Measurements from ENCODE around the gene GOLT1A. TPM values are rescaled to one million over a fixed set of nuclear protein-coding genes. Genes with fewer than 3 reads are reported as not detected.

Gene GOLT1A
- total and polyA plus RNA-seq, 2 donors (not counting 1 experiment from before 2014, with no cell fraction given): not detected

- intact Hi-C loops (cut with micrococcal nuclease): no loop called here
- H2AFZ ChIP-seq (ENCODE audit: insufficient read depth, low read depth, low read length, poor library complexity, severe bottlenecking): no peak overlapping the region
- Mint-ChIP-seq H3K27me3 (peaks cover 20% of the 10 kb centered on the region), H3K4me3 (no peak overlapping the region), H3K9me3 (ENCODE audit: insufficient read depth) (no peaks in the 10 kb centered on the region), H3K4me1 (no peaks in the 10 kb centered on the region), H3K27ac (no peak overlapping the region)
- ChIA-PET POLR2A (no interaction called here), CTCF (interaction anchor here (1.5 kb wide), 1 partner anchor 100 kb away, joined by 6 read pairs; no protein-coding TSS in a partner anchor)
- H3K36me3 ChIP-seq (replicated peaks in 1 of 2; ENCODE audit: control extremely low read depth in 1 of 2, control insufficient read depth in 1 of 2, extremely low read depth in 1 of 2, insufficient read depth in 2 of 2, low read length in 1 of 2): no peaks in the 10 kb centered on the region
- H3K79me2 ChIP-seq (ENCODE audit: control insufficient read depth, insufficient read depth, low read length): no peaks in the 10 kb centered on the region
- no peak overlapping the region for H3K4me3 ChIP-seq (ENCODE audit: control extremely low read depth in 1 of 5, extremely low read depth in 1 of 5, insufficient read depth in 1 of 5, low read depth in 2 of 5, low read length in 4 of 5)
- no peaks in the 10 kb centered on the region for H3K4me1 ChIP-seq (ENCODE audit: control insufficient read depth in 2 of 2, insufficient read depth in 2 of 2, low read length in 2 of 2)
- no peak overlapping the region for H3K27ac ChIP-seq (ENCODE audit: low read length in 2 of 2)
- H3K4me2 ChIP-seq (replicated peaks; ENCODE audit: low read depth, low read length, poor library complexity, severe bottlenecking): no peak overlapping the region
- ATAC-seq (ENCODE audit: low read depth) (no peak), DNase-seq (no peak)
- TF ChIP-seq CTCF (IDR thresholded peaks at IDR 0.05) (no peak), EZH2 (IDR thresholded peaks at IDR 0.05; ENCODE audit: borderline replicate concordance, insufficient read depth, low read depth, low read length, poor library complexity, severe bottlenecking) (no peak)
- no peaks in the 10 kb centered on the region for H3K9me3 ChIP-seq (ENCODE audit: control extremely low read depth in 1 of 3, control insufficient read depth in 2 of 3, insufficient read depth in 1 of 3, low read length in 2 of 3)
- no peaks in the 10 kb centered on the region for H3K27me3 ChIP-seq (replicated peaks in 1 of 4; ENCODE audit: control extremely low read depth in 1 of 4, control insufficient read depth in 3 of 4, insufficient read depth in 4 of 4, low read length in 3 of 4)
- 87% methylated on average over 12 of the region's 13 CpGs for WGBS (ENCODE audit: insufficient coverage)
- no peak overlapping the region for H3K9ac ChIP-seq (ENCODE audit: low read length)
- no peaks in the 10 kb centered on the region for H4K20me1 ChIP-seq (ENCODE audit: control insufficient read depth, insufficient read depth, low read length, poor library complexity, severe bottlenecking)
These were observed 49.6 kb upstream of the GOLT1A start for GRCh38 chr1:204263254-204263910.

- DNase-seq: no peak
- peaks cover 20% of the 10 kb centered on the region for H3K27me3 Mint-ChIP-seq
- no peak for TF ChIP-seq CTCF (IDR thresholded peaks at IDR 0.05)
- no peak for TF ChIP-seq EZH2 (IDR thresholded peaks at IDR 0.05; ENCODE audit: borderline replicate concordance, insufficient read depth, low read depth, low read length, poor library complexity, severe bottlenecking)
- intact Hi-C loops (cut with micrococcal nuclease): no loop called here
- no peaks in the 10 kb centered on the region for H3K4me1 ChIP-seq (ENCODE audit: control insufficient read depth in 2 of 2, insufficient read depth in 2 of 2, low read length in 2 of 2)
- H3K27ac Mint-ChIP-seq: no peak overlapping the region
- no peaks in the 10 kb centered on the region for H3K9me3 ChIP-seq (ENCODE audit: control extremely low read depth in 1 of 3, control insufficient read depth in 2 of 3, insufficient read depth in 1 of 3, low read length in 2 of 3)
- ChIA-PET POLR2A (no interaction called here), CTCF (interaction anchor here (1.5 kb wide), 1 partner anchor 100 kb away, joined by 6 read pairs; no protein-coding TSS in a partner anchor)
- H3K4me2 ChIP-seq (replicated peaks; ENCODE audit: low read depth, low read length, poor library complexity, severe bottlenecking): no peak overlapping the region
- no peak for ATAC-seq (ENCODE audit: low read depth)
- H3K4me3 Mint-ChIP-seq: no peak overlapping the region
- H3K4me3 ChIP-seq (ENCODE audit: control extremely low read depth in 1 of 5, extremely low read depth in 1 of 5, insufficient read depth in 1 of 5, low read depth in 2 of 5, low read length in 4 of 5): no peak overlapping the region
- H3K27ac ChIP-seq (ENCODE audit: low read length in 2 of 2): no peak overlapping the region
- H3K9ac ChIP-seq (ENCODE audit: low read length): no peak overlapping the region
- H3K79me2 ChIP-seq (ENCODE audit: control insufficient read depth, insufficient read depth, low read length): no peaks in the 10 kb centered on the region
- H3K27me3 ChIP-seq (replicated peaks in 1 of 4; ENCODE audit: control extremely low read depth in 1 of 4, control insufficient read depth in 3 of 4, insufficient read depth in 4 of 4, low read length in 3 of 4): no peaks in the 10 kb centered on the region
- H3K4me1 Mint-ChIP-seq: no peaks in the 10 kb centered on the region
- no peaks in the 10 kb centered on the region for H4K20me1 ChIP-seq (ENCODE audit: control insufficient read depth, insufficient read depth, low read length, poor library complexity, severe bottlenecking)
- WGBS (ENCODE audit: insufficient coverage): 88% methylated on average over 11 of the region's 13 CpGs
- H3K9me3 Mint-ChIP-seq (ENCODE audit: insufficient read depth): no peaks in the 10 kb centered on the region
- H2AFZ ChIP-seq (ENCODE audit: insufficient read depth, low read depth, low read length, poor library complexity, severe bottlenecking): no peak overlapping the region
- H3K36me3 ChIP-seq (replicated peaks in 1 of 2; ENCODE audit: control extremely low read depth in 1 of 2, control insufficient read depth in 1 of 2, extremely low read depth in 1 of 2, insufficient read depth in 2 of 2, low read length in 1 of 2): no peaks in the 10 kb centered on the region
These were observed 48.9 kb upstream of the GOLT1A start for GRCh38 chr1:204262506-204263253.
